Coronary artery (tissue), 2 donors: ENCODE results near the gene BCL2L14.
"Not testable (repeated sequence)": the region's sequence is repeated elsewhere in the genome, so short reads cannot be mapped to it uniquely, and the experiment has no call there.

Source experiments
- DNase-seq: peaks from one replicate; pipeline ENCODE4 v3.0.0-alpha.2; 2017; ENCODE audit warnings: low spot score
- H3K27ac ChIP-seq, 2 donors: fragments of 200-600 bp; sonication (generic); one replicate each; pipeline ENCODE4 v1.5.1; 2016 to 2019
- H3K4me3 ChIP-seq: fragments of 200-600 bp; sonication (generic); 2 replicates; pipeline ENCODE4 v1.5.1; 2016; ENCODE audit warnings: mild to moderate bottlenecking, moderate library complexity
- CTCF ChIP-seq: fragments of 200-600 bp; sonication (generic); IDR thresholded peaks from one replicate; pipeline ENCODE4 v1.5.1; 2019; ENCODE audit warnings: antibody characterized with exemption

Gene BCL2L14

GRCh38 chr12:12141000-12141399 lies 70.3 kb downstream of the BCL2L14 start:
- no peak overlapping the region for H3K27ac ChIP-seq
- TF ChIP-seq CTCF, result no peak

GRCh38 chr12:12144531-12144930 lies 73.8 kb downstream of the BCL2L14 start:
- H3K27ac ChIP-seq, H3K4me3 ChIP-seq, DNase-seq: not testable (repeated sequence)

More at GRCh38 chr12:12141000-12141399, 70.3 kb downstream of the BCL2L14 start:
- H3K4me3 ChIP-seq, result no peak overlapping the region
- no peak for DNase-seq

- Histone ChIP-seq H3K4me3 (no peak overlapping the region), H3K27ac (no peak overlapping the region)
- DNase-seq, result no peak
- TF ChIP-seq CTCF, result no peak
These were observed 76.4 kb downstream of the BCL2L14 start for GRCh38 chr12:12147111-12147510.
